Left ventricle myocardium inferior (tissue), 1 donor: ENCODE results near the gene PHETA1. TPM values are rescaled to one million over a fixed set of nuclear protein-coding genes. Genes with fewer than 3 reads are reported as not detected.
"Not testable (repeated sequence)": the region's sequence is repeated elsewhere in the genome, so short reads cannot be mapped to it uniquely, and the experiment has no call there.

ENCODE experiments used
- DNase-seq: peaks from one replicate; pipeline ENCODE4 v3.0.0-alpha.2; 2020
- H3K27ac ChIP-seq: fragments of 200-600 bp; replicated peaks from 2 replicates; pipeline ENCODE4 v1.8.0; 2021
- H3K27me3 ChIP-seq: fragments of 200-600 bp; 2 replicates; pipeline ENCODE4 v1.8.0; 2021; ENCODE audit warnings: low read depth
- H3K36me3 ChIP-seq: fragments of 200-600 bp; 2 replicates; pipeline ENCODE4 v1.8.0; 2021
- H3K4me1 ChIP-seq: fragments of 200-600 bp; 2 replicates; pipeline ENCODE4 v1.8.0; 2021
- H3K4me3 ChIP-seq: fragments of 200-600 bp; 2 replicates; pipeline ENCODE4 v1.8.0; 2021; ENCODE audit warnings: mild to moderate bottlenecking, moderate library complexity
- H3K9me3 ChIP-seq: fragments of 200-600 bp; replicated peaks from 2 replicates; pipeline ENCODE4 v1.8.0; 2021
- CTCF ChIP-seq: fragments of 200-600 bp; IDR thresholded peaks from 2 replicates; pipeline ENCODE4 v1.8.0; 2021; ENCODE audit warnings: antibody characterized with exemption, mild to moderate bottlenecking, borderline replicate concordance
- intact Hi-C: fragments of 100-400 bp; cut with micrococcal nuclease; formaldehyde crosslinking; loops from one replicate; pipeline ENCODE4 v1.11.0; 2022
- total RNA-seq: library from RNA; stranded (reverse); fragmentation: NEBNext Ultra II Directional; extraction: Animal tissue kit (Norgen Biotek cat#: 25700); gene quantifications from one replicate; pipeline ENCODE4 v1.2.1, GENCODE V29; 2021
- donor health status: DM: no; HTN: yes; CAD: no; lungs with severe emphysema.

Gene PHETA1
- total RNA-seq, 1 donor from 2014 or later = 29.8 TPM

GRCh38 chr12:111406474-111407376, 37.8 kb upstream of the PHETA1 start:
- no peak for TF ChIP-seq CTCF
- peak; percentile 53 for DNase-seq

GRCh38 chr12:111405859-111406473, 37.1 kb upstream of the PHETA1 start, which contains the start of gene SH2B3:
Gene SH2B3, plus strand, starts transcription at chr12:111405923. Its CDS starts 12,223 bp downstream, at chr12:111418146.
- peak within 1 kb of the TSS; percentile 96 for H3K4me3 ChIP-seq
- peak within 1 kb of the TSS; percentile 97 for H3K27ac ChIP-seq
- H3K9me3 ChIP-seq = no peaks in the 10 kb centered on the region
- peaks cover 85% of the 10 kb centered on the region for H3K4me1 ChIP-seq
- H3K36me3 ChIP-seq = no peaks in the 10 kb centered on the region
- no peak for DNase-seq
- TF ChIP-seq CTCF = no peak
- intact Hi-C loops = no loop called here
- no peaks in the 10 kb centered on the region for H3K27me3 ChIP-seq

More at GRCh38 chr12:111406474-111407376, 37.8 kb upstream of the PHETA1 start:
- H3K4me1 ChIP-seq = peaks cover 93% of the 10 kb centered on the region
- peak overlapping the region; percentile 97 for H3K27ac ChIP-seq
- H3K9me3 ChIP-seq = no peaks in the 10 kb centered on the region
- H3K4me3 ChIP-seq = peak overlapping the region; percentile 96
- intact Hi-C loops = no loop called here
- no peaks in the 10 kb centered on the region for H3K36me3 ChIP-seq
- no peaks in the 10 kb centered on the region for H3K27me3 ChIP-seq

GRCh38 chr12:111405149-111405858, 36.4 kb upstream of the PHETA1 start:
- intact Hi-C loops = no loop called here
- H3K4me1 ChIP-seq = peaks cover 79% of the 10 kb centered on the region
- TF ChIP-seq CTCF = peak; percentile 68

GRCh38 chr12:111404362-111405148, 35.7 kb upstream of the PHETA1 start:
- peaks cover 71% of the 10 kb centered on the region for H3K4me1 ChIP-seq

More at GRCh38 chr12:111405149-111405858, 36.4 kb upstream of the PHETA1 start:
- peak; percentile 94 for DNase-seq
- peak overlapping the region; percentile 96 for H3K4me3 ChIP-seq
- H3K36me3 ChIP-seq = no peaks in the 10 kb centered on the region
- peak overlapping the region; percentile 97 for H3K27ac ChIP-seq
- no peaks in the 10 kb centered on the region for H3K9me3 ChIP-seq
- H3K27me3 ChIP-seq = no peaks in the 10 kb centered on the region

GRCh38 chr12:111402490-111402824, 33.6 kb upstream of the PHETA1 start:
- H3K4me1 ChIP-seq = peaks cover 50% of the 10 kb centered on the region

More at GRCh38 chr12:111404362-111405148, 35.7 kb upstream of the PHETA1 start:
- DNase-seq = peak; percentile 38
- no peak for TF ChIP-seq CTCF
- H3K9me3 ChIP-seq = no peaks in the 10 kb centered on the region
- intact Hi-C loops = no loop called here
- peak overlapping the region; percentile 96 for H3K4me3 ChIP-seq
- no peaks in the 10 kb centered on the region for H3K36me3 ChIP-seq
- no peaks in the 10 kb centered on the region for H3K27me3 ChIP-seq
- H3K27ac ChIP-seq = peak overlapping the region; percentile 97

More at GRCh38 chr12:111402490-111402824, 33.6 kb upstream of the PHETA1 start:
- Histone ChIP-seq H3K27ac (peak overlapping the region; percentile 97), H3K4me3 (peak overlapping the region; percentile 38)
- DNase-seq, H3K36me3 ChIP-seq, H3K27me3 ChIP-seq, intact Hi-C loops, H3K9me3 ChIP-seq: not testable (repeated sequence)
